NB4 (cell line): Measurements from ENCODE around the gene MED7.

Experiments
- CTCF ChIP-seq: IDR thresholded peaks from one replicate; pipeline ENCODE4 v1.5.1; 2012; ENCODE audit warnings: low read depth, low read length
- MYC ChIP-seq: IDR thresholded peaks from 2 replicates; pipeline ENCODE4 v1.6.1; 2011; ENCODE audit warnings: low read depth, low read length

GRCh38 chr5:157164521-157164920 is 21.9 kb upstream of the MED7 start:
- TF ChIP-seq CTCF (no peak), MYC (no peak)
